ENCODE data around the gene RNF5. TPM values are rescaled to one million over a fixed set of nuclear protein-coding genes. Genes with fewer than 3 reads are reported as not detected.
A peak's percentile ranks its signal among the peaks of the same experiment; 100 is the strongest.

The RNF5 gene
- total and polyA plus RNA-seq, 9 of the 15 experiments (the other 6 are each of a cell fraction or from before 2014, with no cell fraction given), result 62.2 to 245 (median 129) TPM

GRCh38 chr6:32177788-32178546 is at the start of gene RNF5 (continued):
- TF ChIP-seq MGA (IDR thresholded peaks at IDR 0.05) (peak; percentile 92; the same call in 1 of the 2 replicates), ZNF699 (CRISPR knock-in tag; IDR thresholded peaks at IDR 0.05; ENCODE audit: insufficient replicate concordance) (no peak), HOMEZ (CRISPR knock-in tag; IDR thresholded peaks at IDR 0.05) (no peak), ATF6 (CRISPR knock-in tag; IDR thresholded peaks at IDR 0.05) (0 out of 2 replicates have a peak, but pooled peaks have one; percentile 10), ZNF282 (CRISPR knock-in tag; IDR thresholded peaks at IDR 0.05) (no peak), HNRNPK (IDR thresholded peaks at IDR 0.05; ENCODE audit: low read depth, low read length, poor library complexity, severe bottlenecking) (no peak), ZNF639 (CRISPR knock-in tag; conservative IDR thresholded peaks at IDR 0.05 in 1 of 2, IDR thresholded peaks at IDR 0.05 in 1 of 2) (no peak; a peak in 1 of 4 replicates), PCBP1 (IDR thresholded peaks at IDR 0.05; ENCODE audit: low read depth, low read length, poor library complexity, severe bottlenecking) (no peak)

Data from K562 (cell line).